Osteocyte (in vitro differentiated cells): Measurements from ENCODE around the gene C1QTNF8. TPM values are rescaled to one million over a fixed set of nuclear protein-coding genes. Genes with fewer than 3 reads are reported as not detected.

Experiments used
- DNase-seq: peaks from one replicate; pipeline ENCODE4 v3.0.0; 2021; ENCODE audit warnings: mixed read lengths; ENCODE audit not compliant: unreplicated experiment; ENCODE audit errors: extremely low spot score
- H3K27ac Mint-ChIP-seq: one replicate; pipeline ENCODE4 v1.8.0; 2021; ENCODE audit warnings: mild to moderate bottlenecking, mixed read lengths; ENCODE audit not compliant: unreplicated experiment
- H3K27me3 Mint-ChIP-seq: one replicate; pipeline ENCODE4 v1.8.0; 2021; ENCODE audit warnings: mixed read lengths; ENCODE audit not compliant: unreplicated experiment
- H3K36me3 Mint-ChIP-seq: one replicate; pipeline ENCODE4 v1.8.0; 2021; ENCODE audit warnings: mixed read lengths; ENCODE audit not compliant: unreplicated experiment
- H3K4me1 Mint-ChIP-seq: one replicate; pipeline ENCODE4 v1.8.0; 2021; ENCODE audit warnings: mixed read lengths; ENCODE audit not compliant: unreplicated experiment
- H3K4me3 Mint-ChIP-seq: one replicate; pipeline ENCODE4 v1.8.0; 2021; ENCODE audit warnings: mild to moderate bottlenecking, moderate library complexity, mixed read lengths; ENCODE audit not compliant: unreplicated experiment
- H3K9me3 Mint-ChIP-seq: one replicate; pipeline ENCODE4 v1.8.0; 2021; ENCODE audit warnings: mixed read lengths; ENCODE audit not compliant: unreplicated experiment
- CTCF ChIP-seq: fragments of 200-600 bp; sonication (generic); IDR thresholded peaks from 2 replicates; pipeline ENCODE4 v1.5.0; 2021; ENCODE audit warnings: antibody characterized with exemption, mild to moderate bottlenecking, moderate library complexity
- total RNA-seq: library from RNA; stranded (reverse); gene quantifications from 2 replicates; pipeline ENCODE4 v1.2.1, GENCODE V29; 2021

Gene C1QTNF8
- total RNA-seq, 1 donor from 2014 or later: not detected

GRCh38 chr16:1131378-1131994 is 35.4 kb upstream of the C1QTNF8 start:
- Mint-ChIP-seq H3K27ac (no peak overlapping the region), H3K27me3 (no peaks in the 10 kb centered on the region), H3K4me1 (no peaks in the 10 kb centered on the region), H3K9me3 (no peaks in the 10 kb centered on the region), H3K36me3 (no peaks in the 10 kb centered on the region), H3K4me3 (no peak overlapping the region)
- no peak for DNase-seq
- TF ChIP-seq CTCF: no peak

GRCh38 chr16:1130382-1130781 is 34.3 kb upstream of the C1QTNF8 start:
- no peaks in the 10 kb centered on the region for H3K36me3 Mint-ChIP-seq
- no peak overlapping the region for H3K27ac Mint-ChIP-seq
- no peaks in the 10 kb centered on the region for H3K27me3 Mint-ChIP-seq
- no peaks in the 10 kb centered on the region for H3K4me1 Mint-ChIP-seq
- no peak overlapping the region for H3K4me3 Mint-ChIP-seq
- no peak for TF ChIP-seq CTCF
- no peaks in the 10 kb centered on the region for H3K9me3 Mint-ChIP-seq
- no peak for DNase-seq

DNA sequence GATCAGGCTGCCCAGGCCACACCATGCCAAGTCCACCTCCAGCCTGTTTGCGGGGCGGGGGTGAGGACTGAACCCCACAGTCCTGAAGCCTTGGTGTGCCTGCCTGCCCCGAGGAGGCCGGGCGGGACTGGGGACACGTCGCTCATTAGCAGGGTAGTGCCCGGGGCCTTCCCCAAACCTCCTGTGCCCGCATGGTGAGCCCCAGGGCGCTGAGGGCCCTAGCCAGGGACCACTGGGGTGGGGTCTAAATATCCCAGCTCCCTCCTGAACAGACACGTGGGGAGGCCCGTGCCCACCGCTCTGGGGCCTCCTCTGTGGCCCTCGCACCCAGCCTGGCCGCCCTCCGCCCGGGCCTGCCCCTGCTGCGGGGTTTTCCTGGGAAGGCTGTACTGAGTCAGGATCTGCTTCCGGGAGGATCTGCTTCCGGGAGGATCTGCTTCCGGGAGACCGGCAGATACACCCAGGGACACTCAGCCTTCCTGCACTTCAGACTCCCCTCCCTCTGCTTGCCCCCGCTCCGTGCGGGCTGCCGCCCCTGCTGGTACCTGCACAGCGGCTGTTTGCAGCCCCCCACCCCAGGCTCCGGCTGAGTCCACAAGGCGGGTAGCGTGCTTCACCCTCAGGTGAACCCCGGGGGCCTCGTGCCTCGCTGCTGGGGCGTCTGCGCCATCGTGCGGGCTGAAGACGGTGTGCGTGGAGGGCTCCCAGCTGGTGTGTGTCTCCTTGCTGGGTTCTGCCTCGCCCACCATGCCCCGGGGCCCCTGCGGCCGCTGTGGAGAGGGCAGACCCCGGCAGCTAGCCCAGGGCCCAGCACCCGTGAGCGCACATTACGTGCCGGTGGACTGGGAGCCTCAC is 33.3 kb upstream of the C1QTNF8 start:
- H3K27me3 Mint-ChIP-seq: no peaks in the 10 kb centered on the region
- H3K4me3 Mint-ChIP-seq: no peak overlapping the region
- H3K27ac Mint-ChIP-seq: no peak overlapping the region
- no peaks in the 10 kb centered on the region for H3K36me3 Mint-ChIP-seq
- no peak for DNase-seq
- no peaks in the 10 kb centered on the region for H3K9me3 Mint-ChIP-seq
- H3K4me1 Mint-ChIP-seq: no peaks in the 10 kb centered on the region
- no peak for TF ChIP-seq CTCF

DNA sequence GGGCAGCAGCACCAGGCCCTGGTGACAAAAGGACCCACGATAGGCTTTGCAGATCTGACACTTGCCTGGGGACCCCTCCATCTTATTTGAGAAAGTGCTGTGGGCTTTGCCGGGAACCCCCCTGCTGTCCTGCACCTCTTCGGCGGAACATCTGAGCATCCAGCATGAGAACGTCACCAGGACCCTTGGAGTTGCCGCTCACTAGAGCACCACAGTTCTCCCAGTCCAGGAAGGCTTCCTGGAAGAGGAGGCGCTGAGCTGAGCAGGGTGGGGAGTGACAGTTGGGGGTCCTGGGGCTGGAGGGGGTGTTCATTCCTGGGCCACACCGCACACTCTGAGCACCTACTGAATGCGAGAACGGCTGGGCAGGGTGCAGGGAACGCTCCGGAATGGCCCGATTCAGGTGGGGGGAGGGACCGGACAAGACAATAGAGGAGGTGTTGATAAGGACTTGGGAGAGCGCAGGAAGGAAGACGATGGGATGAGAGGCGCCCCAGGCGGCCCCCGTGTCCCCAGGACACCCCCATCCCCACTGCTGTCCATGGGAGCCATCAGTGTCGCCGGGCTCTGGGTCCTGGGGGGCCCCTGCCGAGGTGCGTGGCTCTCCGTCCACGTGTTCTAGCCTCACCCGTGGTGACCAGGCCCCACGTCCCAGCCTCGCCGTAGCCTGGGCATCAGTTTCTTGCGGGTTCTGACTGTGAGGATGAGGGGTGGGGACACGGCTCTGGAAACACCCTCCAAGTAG is 32.1 kb upstream of the C1QTNF8 start:
- H3K36me3 Mint-ChIP-seq: no peaks in the 10 kb centered on the region
- H3K27ac Mint-ChIP-seq: no peak overlapping the region
- no peak overlapping the region for H3K4me3 Mint-ChIP-seq
- no peaks in the 10 kb centered on the region for H3K4me1 Mint-ChIP-seq
- H3K27me3 Mint-ChIP-seq: no peaks in the 10 kb centered on the region
- no peak for TF ChIP-seq CTCF
- DNase-seq: no peak
- no peaks in the 10 kb centered on the region for H3K9me3 Mint-ChIP-seq

GRCh38 chr16:1127101-1127500 is 31.1 kb upstream of the C1QTNF8 start:
- TF ChIP-seq CTCF: no peak
- H3K27ac Mint-ChIP-seq: no peak overlapping the region
- no peak for DNase-seq
- H3K4me1 Mint-ChIP-seq: no peaks in the 10 kb centered on the region
- H3K27me3 Mint-ChIP-seq: no peaks in the 10 kb centered on the region
- H3K9me3 Mint-ChIP-seq: no peaks in the 10 kb centered on the region
- no peaks in the 10 kb centered on the region for H3K36me3 Mint-ChIP-seq
- no peak overlapping the region for H3K4me3 Mint-ChIP-seq
